H1 (cell line): ENCODE data around the gene ANK3. TPM values are rescaled to one million over a fixed set of nuclear protein-coding genes. Genes with fewer than 3 reads are reported as not detected.

ENCODE experiments used
- CTCF ChIA-PET: fragments of 300-600 bp; sonication (Branson Sonifier 250); formaldehyde crosslinking; loops from one replicate; lab custom pipeline; 2021; ENCODE audit not compliant: partially characterized antibody; lab: Charles Lee
- POLR2A ChIA-PET: fragments of 300-600 bp; sonication (Branson Sonifier 250); formaldehyde crosslinking; loops from one replicate; lab custom pipeline; 2021; ENCODE audit warnings: inconsistent platforms; ENCODE audit not compliant: partially characterized antibody; lab: Charles Lee
- DNase-seq, 2 experiments: peaks; one replicate each; pipeline versions ENCODE4 v3.0.0 to v3.0.0-alpha.2; 2010 to 2022; ENCODE audit warnings: low spot score in 2 of 2, low read depth in 1 of 2, mixed read lengths in 1 of 2
- FAIRE-seq: peaks from 2 replicates; lab custom pipeline; 2011; peaks lifted over from hg19 to GRCh38; lab: Jason Lieb, UNC
- H2AFZ ChIP-seq: 2 replicates; pipeline ENCODE4 v1.8.1; 2012; ENCODE audit warnings: low read length, inconsistent platforms
- H2AK5ac ChIP-seq: 2 replicates; pipeline ENCODE4 v1.6.1; 2013; ENCODE audit warnings: low read depth, low read length
- H2BK120ac ChIP-seq: replicated peaks from 2 replicates; pipeline ENCODE3; 2013; ENCODE audit warnings: low read depth, low read length, inconsistent platforms
- H2BK12ac ChIP-seq: 2 replicates; pipeline ENCODE4 v1.6.1; 2013; ENCODE audit warnings: low read depth, low read length
- H2BK15ac ChIP-seq: 2 replicates; pipeline ENCODE4 v1.6.1; 2013; ENCODE audit warnings: low read length
- H2BK20ac ChIP-seq: 2 replicates; pipeline ENCODE4 v1.6.1; 2013; ENCODE audit warnings: low read length
- H2BK5ac ChIP-seq: 2 replicates; pipeline ENCODE4 v1.6.1; 2013; ENCODE audit warnings: low read depth, low read length
- H3K14ac ChIP-seq: 2 replicates; pipeline ENCODE4 v1.6.1; 2013; ENCODE audit warnings: inconsistent platforms; ENCODE audit not compliant: insufficient read length
- H3K18ac ChIP-seq: 2 replicates; pipeline ENCODE4 v1.6.1; 2013; ENCODE audit warnings: low read length; ENCODE audit errors: extremely low read depth
- H3K23ac ChIP-seq: 2 replicates; pipeline ENCODE4 v1.6.1; 2013; ENCODE audit warnings: inconsistent platforms; ENCODE audit not compliant: insufficient read length
- H3K23me2 ChIP-seq: 2 replicates; pipeline ENCODE4 v1.6.1; 2013; ENCODE audit warnings: low read depth, low read length
- H3K27ac ChIP-seq: 2 replicates; pipeline ENCODE4 v1.6.1; 2011; ENCODE audit warnings: low read depth, low read length, inconsistent platforms
- H3K27me3 ChIP-seq, 4 experiments: replicated peaks in 1 of 4; 1 replicate in 1 of 4; 2 replicates in 3 of 4; pipeline versions ENCODE4 v1.6.1 to v1.8.1; 2011 to 2013; ENCODE audit warnings: low read length in 3 of 4, mild to moderate bottlenecking in 3 of 4, inconsistent platforms in 2 of 4, mixed read lengths in 2 of 4, moderate library complexity in 1 of 4; ENCODE audit not compliant: control insufficient read depth in 3 of 4, insufficient read depth in 3 of 4; ENCODE audit errors: extremely low read depth in 1 of 4
- H3K36me3 ChIP-seq, 4 experiments: 2 replicates each; pipeline versions ENCODE4 v1.6.1 to v1.8.1; 2011 to 2013; ENCODE audit warnings: mild to moderate bottlenecking in 4 of 4, low read length in 3 of 4, moderate library complexity in 2 of 4, control low read depth in 1 of 4, inconsistent platforms in 1 of 4; ENCODE audit not compliant: insufficient read depth in 4 of 4, control insufficient read depth in 2 of 4
- H3K4ac ChIP-seq: replicated peaks from 2 replicates; pipeline ENCODE3; 2013; ENCODE audit warnings: low read length, low read depth, mixed read lengths, inconsistent platforms; ENCODE audit not compliant: insufficient read length
- H3K4me1 ChIP-seq, 4 experiments: replicated peaks in 1 of 4; 1 replicate in 1 of 4; 2 replicates in 3 of 4; pipeline versions ENCODE4 v1.6.1 to v1.8.1; 2011 to 2013; ENCODE audit warnings: low read length in 3 of 4, inconsistent platforms in 2 of 4, mixed read lengths in 1 of 4; ENCODE audit not compliant: insufficient read depth in 4 of 4, control insufficient read depth in 3 of 4
- H3K4me2 ChIP-seq, 2 experiments: 2 replicates each; pipeline versions ENCODE4 v1.6.1 to v1.8.1; 2011 to 2013; ENCODE audit warnings: low read depth in 2 of 2, low read length in 2 of 2, control low read depth in 1 of 2, inconsistent platforms in 1 of 2, mild to moderate bottlenecking in 1 of 2; ENCODE audit not compliant: insufficient read depth in 1 of 2
- H3K4me3 ChIP-seq, 4 experiments: fragments of 200-600, 300-600 bp in 1 of 4; sonication (generic), shearing (Covaris generic), sonication (Bioruptor Twin) in 1 of 4; 2 replicates each; pipeline versions ENCODE4 v1.5.1 to v1.8.1; 2011 to 2016; ENCODE audit warnings: low read length in 4 of 4, low read depth in 3 of 4, control low read depth in 2 of 4, inconsistent platforms in 2 of 4, mild to moderate bottlenecking in 2 of 4, mixed read lengths in 1 of 4, moderate library complexity in 1 of 4; ENCODE audit not compliant: insufficient read depth in 2 of 4; ENCODE audit errors: extremely low read depth in 1 of 4
- H3K56ac ChIP-seq: replicated peaks from 2 replicates; pipeline ENCODE3; 2013; ENCODE audit warnings: low read depth, mild to moderate bottlenecking, mixed read lengths, low read length, inconsistent platforms; ENCODE audit not compliant: insufficient read length
- H3K79me1 ChIP-seq: 2 replicates; pipeline ENCODE4 v1.6.1; 2013; ENCODE audit warnings: low read depth, low read length, control low read depth
- H3K79me2 ChIP-seq, 2 experiments: 2 replicates each; pipeline versions ENCODE4 v1.6.1 to v1.8.1; 2012 to 2013; ENCODE audit warnings: low read length in 2 of 2, mild to moderate bottlenecking in 2 of 2, inconsistent platforms in 1 of 2; ENCODE audit not compliant: insufficient read depth in 2 of 2, control insufficient read depth in 1 of 2
- H3K9ac ChIP-seq, 4 experiments: replicated peaks in 1 of 4; 1 replicate in 1 of 4; 2 replicates in 3 of 4; pipeline versions ENCODE4 v1.6.1 to v1.8.1; 2011 to 2013; ENCODE audit warnings: low read depth in 3 of 4, low read length in 3 of 4, control low read depth in 2 of 4, mild to moderate bottlenecking in 2 of 4, moderate library complexity in 2 of 4, inconsistent platforms in 1 of 4; ENCODE audit errors: extremely low read depth in 1 of 4
- H3K9me3 ChIP-seq, 2 experiments: 2 replicates each; pipeline versions ENCODE4 v1.6.1 to v1.8.1; 2012 to 2013; ENCODE audit warnings: mild to moderate bottlenecking in 2 of 2, moderate library complexity in 2 of 2, control low read depth in 1 of 2, inconsistent platforms in 1 of 2, low read depth in 1 of 2, low read length in 1 of 2, mixed read lengths in 1 of 2; ENCODE audit not compliant: insufficient read depth in 2 of 2
- H4K20me1 ChIP-seq, 2 experiments: replicated peaks in 1 of 2; 2 replicates each; pipeline versions ENCODE3 to v1.8.1; 2011 to 2013; ENCODE audit warnings: inconsistent platforms in 2 of 2, low read length in 2 of 2, mild to moderate bottlenecking in 1 of 2; ENCODE audit not compliant: insufficient read depth in 2 of 2, control insufficient read depth in 1 of 2
- H4K5ac ChIP-seq: 2 replicates; pipeline ENCODE4 v1.6.1; 2013; ENCODE audit warnings: low read length, low read depth, mixed read lengths, inconsistent platforms; ENCODE audit not compliant: insufficient read length
- H4K8ac ChIP-seq: 2 replicates; pipeline ENCODE4 v1.8.0; 2013; ENCODE audit warnings: mild to moderate bottlenecking, moderate library complexity, low read length, inconsistent platforms; ENCODE audit not compliant: insufficient read depth; ENCODE audit errors: extremely low read depth
- H4K91ac ChIP-seq: replicated peaks from 2 replicates; pipeline ENCODE3; 2013; ENCODE audit warnings: low read length, mixed read lengths, inconsistent platforms; ENCODE audit not compliant: insufficient read length
- BCL11A ChIP-seq, 2 experiments: IDR thresholded peaks; one replicate each; pipeline ENCODE4 v1.6.1; 2011; ENCODE audit warnings: low read depth in 2 of 2, low read length in 2 of 2, mild to moderate bottlenecking in 2 of 2
- MAX ChIP-seq: IDR thresholded peaks from 2 replicates; pipeline ENCODE4 v1.6.1; 2012; ENCODE audit warnings: inconsistent platforms
- POLR2AphosphoS5 ChIP-seq: IDR thresholded peaks from 2 replicates; pipeline ENCODE4 v1.6.1; 2011; ENCODE audit warnings: low read depth, low read length
- RNF2 ChIP-seq: fragments of 200-900, 300-1000 bp; sonication (generic); IDR thresholded peaks from 2 replicates; pipeline ENCODE4 v1.7.1; 2016; ENCODE audit warnings: borderline replicate concordance, low read depth, mild to moderate bottlenecking, antibody characterized with exemption, low read length; ENCODE audit not compliant: poor library complexity, severe bottlenecking; ENCODE audit errors: missing control alignments
- SAP30 ChIP-seq: fragments of 300-600 bp; sonication (generic); IDR thresholded peaks from 2 replicates; pipeline ENCODE4 v1.7.1; 2012; ENCODE audit warnings: low read length, moderate library complexity, mild to moderate bottlenecking, inconsistent platforms; ENCODE audit not compliant: insufficient read depth, insufficient replicate concordance
- WGBS, 2 experiments: shearing (Covaris generic) in 1 of 2; methylation state at CpG; one replicate each; pipeline versions ENCODE4 v1.1.6 to v1.1.7; 2013 to 2015; ENCODE audit warnings: low lambda C conversion rate in 2 of 2, mixed read lengths in 2 of 2, inconsistent platforms in 1 of 2, low coverage in 1 of 2, missing lambda C conversion rate in 1 of 2; ENCODE audit not compliant: insufficient replicate concordance in 2 of 2, insufficient coverage in 1 of 2, insufficient read length in 1 of 2; ENCODE audit errors: extremely low coverage in 1 of 2, missing lambda C conversion rate in 1 of 2; 5-methylcytosine and 5-hydroxymethylcytosine counted together
- polyA plus RNA-seq, 7 experiments: library from polyadenylated mRNA; depleted of rRNA in 3 of 7; stranded (reverse) in 5 of 7; unstranded in 2 of 7; fragments of >200 nt in 5 of 7; fragments of 200-250 nt in 2 of 7; gene quantifications; 1 replicate in 5 of 7; 2 replicates in 1 of 7; 4 replicates in 1 of 7; pipeline versions ENCODE4 v1.2.1 to v1.2.3, GENCODE V29; 2011 to 2013; ENCODE audit warnings: missing spikeins in 2 of 7, mixed read lengths in 2 of 7
- total RNA-seq: library from RNA; stranded (reverse); fragmentation: NEBNext Ultra II Directional; extraction: Animal tissue kit (Norgen Biotek cat#: 25700); gene quantifications from 2 replicates; pipeline ENCODE4 v1.2.1, GENCODE V29; 2021

Gene ANK3
- total and polyA plus RNA-seq, 2 of the 8 experiments (the other 6 are each of a cell fraction or from before 2014, with no cell fraction given): 18.1 to 67.9 TPM

- H3K9me3 ChIP-seq: no peaks in the 10 kb centered on the region
- FAIRE-seq: no peak
- H3K4ac ChIP-seq: no peak overlapping the region
- H4K20me1 ChIP-seq: no peaks in the 10 kb centered on the region
- H3K14ac ChIP-seq: no peak overlapping the region
- no peak overlapping the region for H3K23ac ChIP-seq
- H2BK12ac ChIP-seq: no peak overlapping the region
- H2BK120ac ChIP-seq: no peak overlapping the region
- no peak overlapping the region for H3K27ac ChIP-seq
- no peak overlapping the region for H3K4me2 ChIP-seq
- ChIA-PET POLR2A (no interaction called here), CTCF (no interaction called here)
- H2BK20ac ChIP-seq: no peak overlapping the region
- H4K91ac ChIP-seq: no peak overlapping the region
- no peaks in the 10 kb centered on the region for H3K23me2 ChIP-seq
- no peaks in the 10 kb centered on the region for H3K4me1 ChIP-seq
- H3K56ac ChIP-seq: no peak overlapping the region
- H3K79me1 ChIP-seq: no peaks in the 10 kb centered on the region
- H3K27me3 ChIP-seq: no peaks in the 10 kb centered on the region
- no peaks in the 10 kb centered on the region for H3K79me2 ChIP-seq
- no peak overlapping the region for H3K18ac ChIP-seq
- no peak overlapping the region for H3K4me3 ChIP-seq
- H2BK5ac ChIP-seq: no peak overlapping the region
- no peak overlapping the region for H2AFZ ChIP-seq
- no peak overlapping the region for H4K5ac ChIP-seq
- H2AK5ac ChIP-seq: no peak overlapping the region
- H3K9ac ChIP-seq: no peak overlapping the region
- 83 to 100% methylated on average over 1 to 5 of the region's 5 CpGs for WGBS, 2 experiments
- H4K8ac ChIP-seq: no peak overlapping the region
- H2BK15ac ChIP-seq: no peak overlapping the region
- H3K36me3 ChIP-seq: peaks cover 0 to 12% (median 0%) of the 10 kb centered on the region in 4 experiments; a peak in 1 of 8 replicates
- DNase-seq: no peak
- TF ChIP-seq POLR2AphosphoS5: no peak
- TF ChIP-seq BCL11A (IDR thresholded peaks at IDR 0.05; ENCODE audit: low read depth in 2 of 2, low read length in 2 of 2): no peak
- no peak for TF ChIP-seq MAX
- TF ChIP-seq RNF2: no peak
- TF ChIP-seq SAP30: no peak
These were observed 282.2 kb downstream of the ANK3 start for GRCh38 chr10:60107308-60107976.
